ENCODE measurements around the gene KANSL1. TPM values are rescaled to one million over a fixed set of nuclear protein-coding genes. Genes with fewer than 3 reads are reported as not detected.

KANSL1 gene
- total RNA-seq, 4 donors from 2014 or later: 80.3 to 201 (median 146) TPM

DNA sequence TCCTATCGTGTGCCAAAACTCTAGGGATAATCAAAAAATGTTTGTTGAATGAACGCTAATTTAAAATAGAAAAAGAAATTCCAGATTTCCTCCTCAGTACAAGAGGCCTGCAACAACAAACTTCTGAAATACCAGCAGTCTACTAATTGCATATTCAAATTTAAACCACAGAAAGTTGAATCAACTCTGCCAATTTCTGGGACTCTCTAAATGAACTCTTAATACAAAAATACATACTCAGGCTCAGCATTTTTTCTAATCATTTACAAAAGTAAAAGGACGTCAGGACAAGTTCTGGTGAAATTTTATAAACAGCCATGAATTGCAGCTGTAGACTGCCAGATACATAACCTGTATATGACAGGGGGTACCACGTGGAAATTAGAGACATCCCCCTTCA, 49.0 kb downstream of the KANSL1 start:
- Histone ChIP-seq H3K4me3 (no peak overlapping the region), H3K9me3 (no peaks in the 10 kb centered on the region), H3K27ac (peak overlapping the region in 2 of 4 donors; percentile 20 to 33), H3K4me1 (peaks cover 2 to 74% (median 37%) of the 10 kb centered on the region in 4 donors), H3K36me3 (no peaks in the 10 kb centered on the region), H3K27me3 (no peaks in the 10 kb centered on the region)
- DNase-seq: no peak
- in situ Hi-C loops (cut with MboI; ENCODE audit: low pct_ligation_motif_present in 1 of 4, low pct_unique_long_range_greater_than_20kb in 1 of 4, low sequenced_read_pairs in 3 of 4): no loop called here
- intact Hi-C loops (cut with DNase I; ENCODE audit: low total_unique reads): no loop called here
- TF ChIP-seq CTCF (IDR thresholded peaks at IDR 0.05) (no peak), POLR2AphosphoS5 (IDR thresholded peaks at IDR 0.05) (no peak), EP300 (IDR thresholded peaks at IDR 0.05; ENCODE audit: low read depth) (no peak), POLR2A (IDR thresholded peaks at IDR 0.05) (no peak)
- 41 to 53% methylated on average over 4 of the region's 4 CpGs for WGBS, 2 donors (ENCODE audit: low coverage in 1 of 2)

- WGBS, 2 donors (ENCODE audit: low coverage in 1 of 2): 38 to 51% methylated on average over 3 of the region's 3 CpGs
- intact Hi-C loops (cut with DNase I; ENCODE audit: low total_unique reads) (no loop called here), in situ Hi-C loops (cut with MboI; ENCODE audit: low pct_ligation_motif_present in 1 of 4, low pct_unique_long_range_greater_than_20kb in 1 of 4, low sequenced_read_pairs in 3 of 4) (no loop called here)
- Histone ChIP-seq H3K4me1 (peaks cover 5 to 79% (median 41%) of the 10 kb centered on the region in 4 donors), H3K27ac (peak overlapping the region in 2 of 4 donors; percentile 20 to 33), H3K36me3 (no peaks in the 10 kb centered on the region), H3K4me3 (no peak overlapping the region), H3K9me3 (no peaks in the 10 kb centered on the region), H3K27me3 (no peaks in the 10 kb centered on the region)
- TF ChIP-seq EP300 (IDR thresholded peaks at IDR 0.05; ENCODE audit: low read depth) (no peak), POLR2AphosphoS5 (IDR thresholded peaks at IDR 0.05) (no peak), POLR2A (IDR thresholded peaks at IDR 0.05) (no peak), CTCF (IDR thresholded peaks at IDR 0.05) (no peak)
- no peak for DNase-seq
Observed at GRCh38 chr17:46143827-46144236, 49.4 kb downstream of the KANSL1 start.

GRCh38 chr17:46141645-46142044, 51.6 kb downstream of the KANSL1 start:
- H3K27ac ChIP-seq: no peak overlapping the region
- WGBS, 2 donors (ENCODE audit: low coverage in 1 of 2): 75 to 77% methylated on average over 5 of the region's 5 CpGs
- intact Hi-C loops (cut with DNase I; ENCODE audit: low total_unique reads) (no loop called here), in situ Hi-C loops (cut with MboI; ENCODE audit: low pct_ligation_motif_present in 1 of 4, low pct_unique_long_range_greater_than_20kb in 1 of 4, low sequenced_read_pairs in 3 of 4) (no loop called here)
- no peak overlapping the region for H3K4me3 ChIP-seq
- no peaks in the 10 kb centered on the region for H3K9me3 ChIP-seq
- DNase-seq: no peak
- no peaks in the 10 kb centered on the region for H3K27me3 ChIP-seq
- peaks cover 13 to 84% (median 47%) of the 10 kb centered on the region in 4 donors for H3K4me1 ChIP-seq
- no peaks in the 10 kb centered on the region for H3K36me3 ChIP-seq
- TF ChIP-seq POLR2AphosphoS5 (IDR thresholded peaks at IDR 0.05) (no peak), EP300 (IDR thresholded peaks at IDR 0.05; ENCODE audit: low read depth) (no peak), POLR2A (IDR thresholded peaks at IDR 0.05) (no peak), CTCF (IDR thresholded peaks at IDR 0.05) (no peak)

DNA sequence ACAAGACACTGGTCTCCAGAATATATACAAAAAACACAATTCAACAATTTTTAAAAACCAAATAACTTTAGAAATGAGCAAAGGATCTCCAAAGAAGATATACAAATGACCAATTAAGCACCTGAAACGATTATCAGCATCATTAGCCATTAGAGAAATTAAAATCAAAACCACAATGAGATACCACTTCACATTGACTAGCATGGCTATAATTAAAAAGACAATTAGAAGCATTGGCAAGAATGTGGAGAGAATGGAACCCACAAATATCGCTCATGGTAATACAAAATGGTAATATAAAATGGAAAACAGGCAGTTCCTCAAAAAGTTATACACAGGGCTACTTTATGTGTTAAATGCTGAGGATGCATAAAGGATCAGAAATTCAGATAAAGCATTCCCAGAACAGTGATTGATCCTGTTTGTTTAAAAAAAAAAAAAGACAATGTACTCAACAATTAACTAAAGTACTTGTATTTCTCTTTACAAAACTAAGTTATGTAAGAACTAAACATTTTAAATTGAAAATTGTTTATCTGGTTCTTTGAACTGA, 52.5 kb downstream of the KANSL1 start:
- Histone ChIP-seq H3K36me3 (no peaks in the 10 kb centered on the region), H3K27me3 (no peaks in the 10 kb centered on the region), H3K9me3 (no peaks in the 10 kb centered on the region), H3K27ac (no peak overlapping the region), H3K4me1 (peaks cover 16 to 86% (median 47%) of the 10 kb centered on the region in 4 donors), H3K4me3 (no peak overlapping the region)
- WGBS, 2 donors (ENCODE audit: low coverage in 1 of 2): 85 to 100% methylated on average over 2 of the region's 2 CpGs
- intact Hi-C loops (cut with DNase I; ENCODE audit: low total_unique reads) (no loop called here), in situ Hi-C loops (cut with MboI; ENCODE audit: low pct_ligation_motif_present in 1 of 4, low pct_unique_long_range_greater_than_20kb in 1 of 4, low sequenced_read_pairs in 3 of 4) (no loop called here)
- DNase-seq: no peak
- TF ChIP-seq POLR2A (IDR thresholded peaks at IDR 0.05) (no peak), CTCF (IDR thresholded peaks at IDR 0.05) (no peak)

Measured in transverse colon (tissue), 4 donors.